ENCODE data around the gene ERMAP.

ERMAP gene

DNA sequence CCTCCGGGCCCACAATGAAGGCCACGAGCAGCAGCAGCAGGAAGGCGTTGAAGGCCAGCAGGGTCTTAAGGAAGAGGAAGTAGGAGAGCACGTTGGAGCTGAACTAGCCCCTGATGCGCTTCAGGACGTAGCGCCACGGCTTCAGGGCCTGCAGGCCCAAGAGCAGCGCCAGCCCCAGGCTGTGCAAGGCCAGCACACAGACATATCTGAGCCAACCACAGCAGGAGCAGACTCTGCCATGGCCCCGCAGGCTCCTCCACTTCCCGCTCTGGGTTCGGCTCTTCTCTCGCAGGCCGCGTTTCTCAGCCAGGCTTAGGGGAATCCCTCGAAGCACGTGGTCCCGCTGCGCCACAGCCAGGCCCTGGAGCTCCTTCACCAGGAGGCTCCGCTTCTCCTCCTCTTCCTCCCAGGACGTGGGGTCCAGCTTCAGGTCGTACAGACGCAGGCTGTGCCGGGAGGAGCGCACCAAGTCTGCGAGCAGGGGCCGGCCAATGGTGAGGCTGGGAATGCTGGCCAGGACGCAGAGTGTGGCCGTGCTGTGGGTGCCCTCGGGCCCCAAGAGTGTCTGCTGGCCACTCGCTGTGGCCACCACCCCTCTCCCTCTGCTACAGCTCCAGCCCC lies 71.2 kb downstream of the ERMAP start:
- H3K4me3 ChIP-seq (ENCODE audit: low read depth, low read length): no peak overlapping the region
- no peaks in the 10 kb centered on the region for H3K27me3 ChIP-seq (replicated peaks)
- in situ Hi-C loops (cut with HindIII; ENCODE audit: low pct_ligation_motif_present, low sequenced_read_pairs): no loop called here
- TF ChIP-seq, protein P1, sequence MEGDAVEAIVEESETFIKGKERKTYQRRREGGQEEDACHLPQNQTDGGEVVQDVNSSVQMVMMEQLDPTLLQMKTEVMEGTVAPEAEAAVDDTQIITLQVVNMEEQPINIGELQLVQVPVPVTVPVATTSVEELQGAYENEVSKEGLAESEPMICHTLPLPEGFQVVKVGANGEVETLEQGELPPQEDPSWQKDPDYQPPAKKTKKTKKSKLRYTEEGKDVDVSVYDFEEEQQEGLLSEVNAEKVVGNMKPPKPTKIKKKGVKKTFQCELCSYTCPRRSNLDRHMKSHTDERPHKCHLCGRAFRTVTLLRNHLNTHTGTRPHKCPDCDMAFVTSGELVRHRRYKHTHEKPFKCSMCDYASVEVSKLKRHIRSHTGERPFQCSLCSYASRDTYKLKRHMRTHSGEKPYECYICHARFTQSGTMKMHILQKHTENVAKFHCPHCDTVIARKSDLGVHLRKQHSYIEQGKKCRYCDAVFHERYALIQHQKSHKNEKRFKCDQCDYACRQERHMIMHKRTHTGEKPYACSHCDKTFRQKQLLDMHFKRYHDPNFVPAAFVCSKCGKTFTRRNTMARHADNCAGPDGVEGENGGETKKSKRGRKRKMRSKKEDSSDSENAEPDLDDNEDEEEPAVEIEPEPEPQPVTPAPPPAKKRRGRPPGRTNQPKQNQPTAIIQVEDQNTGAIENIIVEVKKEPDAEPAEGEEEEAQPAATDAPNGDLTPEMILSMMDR (IDR thresholded peaks at IDR 0.05; ENCODE audit: low read depth, low read length, missing control alignments): no peak
- H3K36me3 ChIP-seq (replicated peaks): no peaks in the 10 kb centered on the region
- H3K27ac ChIP-seq: no peak overlapping the region
- no peak for DNase-seq

DNA sequence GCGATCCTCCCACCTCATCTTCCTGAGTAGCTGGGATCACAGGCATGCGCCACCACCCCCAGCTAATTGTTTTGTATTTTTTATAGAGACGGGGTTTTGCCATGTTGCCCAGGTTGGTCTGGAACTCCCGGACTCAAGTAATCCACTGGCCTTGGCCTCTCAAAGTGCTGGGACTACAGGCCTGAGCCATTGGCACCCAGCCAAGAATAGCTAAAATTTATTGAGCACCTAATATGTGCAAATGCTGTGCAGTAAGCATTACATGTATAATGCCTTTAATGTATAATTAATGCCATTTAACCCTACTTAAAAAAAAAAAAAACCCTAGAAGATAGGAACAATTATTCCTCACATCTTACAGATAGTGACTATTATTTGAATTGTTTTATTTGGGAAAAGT lies 72.3 kb downstream of the ERMAP start:
- H3K27ac ChIP-seq: no peak overlapping the region
- H3K4me3 ChIP-seq (ENCODE audit: low read depth, low read length): no peak overlapping the region
- no peaks in the 10 kb centered on the region for H3K36me3 ChIP-seq (replicated peaks)
- no peaks in the 10 kb centered on the region for H3K27me3 ChIP-seq (replicated peaks)
- TF ChIP-seq, protein P1 (IDR thresholded peaks at IDR 0.05; ENCODE audit: low read depth, low read length, missing control alignments): no peak
- no peak for DNase-seq
- in situ Hi-C loops (cut with HindIII; ENCODE audit: low pct_ligation_motif_present, low sequenced_read_pairs): no loop called here

DNA sequence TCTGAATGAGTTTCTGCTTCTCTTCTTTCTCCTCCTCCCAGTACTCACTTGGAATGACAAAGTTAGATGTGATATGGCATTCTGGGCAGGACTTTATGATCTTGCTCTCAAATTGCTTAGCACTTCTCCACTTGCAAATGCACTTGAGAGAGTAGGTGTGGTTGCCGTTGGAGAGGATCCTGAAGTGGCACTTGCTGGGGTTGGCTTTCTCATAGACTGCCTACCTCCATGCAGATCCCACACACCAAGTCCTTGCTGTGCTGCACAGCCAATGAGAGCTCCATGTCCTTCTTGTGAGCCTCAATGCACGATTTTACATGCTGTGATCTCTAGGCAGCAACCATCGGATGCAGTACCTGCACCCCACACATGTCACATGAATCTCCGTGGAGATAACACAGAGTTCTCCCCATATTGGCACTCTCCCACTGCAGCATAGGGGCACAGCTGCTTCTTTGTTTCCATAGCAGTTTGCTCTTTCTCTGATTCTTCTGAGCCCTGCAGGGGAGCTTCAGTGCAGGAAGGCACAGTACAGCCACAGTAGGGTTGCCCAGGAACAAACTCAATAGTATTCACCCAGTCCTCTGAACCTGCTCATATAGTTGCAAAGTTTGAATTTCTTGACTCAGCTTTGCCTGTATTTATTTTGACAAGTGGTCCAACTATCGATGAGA lies 74.7 kb downstream of the ERMAP start:
- no peak for DNase-seq
- no peaks in the 10 kb centered on the region for H3K36me3 ChIP-seq (replicated peaks)
- TF ChIP-seq, protein P1 (IDR thresholded peaks at IDR 0.05; ENCODE audit: low read depth, low read length, missing control alignments): no peak
- in situ Hi-C loops (cut with HindIII; ENCODE audit: low pct_ligation_motif_present, low sequenced_read_pairs): no loop called here
- H3K27ac ChIP-seq: no peak overlapping the region
- no peak overlapping the region for H3K4me3 ChIP-seq (ENCODE audit: low read depth, low read length)
- no peaks in the 10 kb centered on the region for H3K27me3 ChIP-seq (replicated peaks)

All from brain microvascular endothelial cell (primary cell).